ENCODE data around the gene SNAI3. TPM values are rescaled to one million over a fixed set of nuclear protein-coding genes. Genes with fewer than 3 reads are reported as not detected.

Gene SNAI3
- total RNA-seq, 1 experiment from 2014 or later, result 9.1 TPM

- Mint-ChIP-seq H3K9me3 (no peaks in the 10 kb centered on the region), H3K4me3 (no peak overlapping the region), H3K27me3 (ENCODE audit: low read depth) (no peaks in the 10 kb centered on the region), H3K27ac (no peak overlapping the region), H3K4me1 (no peaks in the 10 kb centered on the region), H3K36me3 (peaks cover 12% of the 10 kb centered on the region)
- ATAC-seq (no peak), DNase-seq (ENCODE audit: low spot score) (no peak)
- POLR2A ChIA-PET, result no interaction called here
- CTCF ChIA-PET, result interaction anchor here (5.2 kb wide), 1 partner anchor 21 kb away, joined by 41 read pairs; no protein-coding TSS in a partner anchor
- TF ChIP-seq ATF6 (CRISPR knock-in tag; IDR thresholded peaks at IDR 0.05), result no peak
- TF ChIP-seq ZBTB21 (CRISPR knock-in tag; IDR thresholded peaks at IDR 0.05; ENCODE audit: borderline replicate concordance), result no peak
- TF ChIP-seq ZNF219 (CRISPR knock-in tag; IDR thresholded peaks at IDR 0.05; ENCODE audit: borderline replicate concordance), result no peak
- no peak for TF ChIP-seq ZNF317 (CRISPR knock-in tag; IDR thresholded peaks at IDR 0.05; ENCODE audit: borderline replicate concordance, low read depth)
- no peak for TF ChIP-seq FOXP4 (CRISPR knock-in tag; IDR thresholded peaks at IDR 0.05)
- no peak for TF ChIP-seq FOXJ3 (CRISPR knock-in tag; IDR thresholded peaks at IDR 0.05; ENCODE audit: borderline replicate concordance)
- no peak for TF ChIP-seq MYBL2 (CRISPR knock-in tag; IDR thresholded peaks at IDR 0.05)
- TF ChIP-seq HMGA2 (CRISPR knock-in tag; IDR thresholded peaks at IDR 0.05), result no peak
- no peak for TF ChIP-seq TEAD4 (CRISPR knock-in tag; IDR thresholded peaks at IDR 0.05)
- TF ChIP-seq SMAD3 (CRISPR knock-in tag; IDR thresholded peaks at IDR 0.05; ENCODE audit: borderline replicate concordance), result no peak
- TF ChIP-seq ZNF396 (CRISPR knock-in tag; IDR thresholded peaks at IDR 0.05; ENCODE audit: borderline replicate concordance), result no peak
- no peak for TF ChIP-seq NFE2L1 (CRISPR knock-in tag; IDR thresholded peaks at IDR 0.05)
- no peak for TF ChIP-seq ZNF263 (CRISPR knock-in tag; IDR thresholded peaks at IDR 0.05; ENCODE audit: low read depth)
- TF ChIP-seq NR3C1 (CRISPR knock-in tag; conservative IDR thresholded peaks at IDR 0.05; ENCODE audit: low read depth), result no peak
- TF ChIP-seq ZNF425 (CRISPR knock-in tag; conservative IDR thresholded peaks at IDR 0.05), result no peak
- no peak for TF ChIP-seq ATF3 (CRISPR knock-in tag; conservative IDR thresholded peaks at IDR 0.05)
- TF ChIP-seq NFATC4 (CRISPR knock-in tag; IDR thresholded peaks at IDR 0.05), result no peak
- TF ChIP-seq ARID4B (CRISPR knock-in tag; IDR thresholded peaks at IDR 0.05; ENCODE audit: borderline replicate concordance), result no peak
Measured at GRCh38 chr16:88716601-88717001, 30.3 kb upstream of the SNAI3 start.
